Myocyte (in vitro differentiated cells): Measurements from ENCODE around the gene SMNDC1. TPM values are rescaled to one million over a fixed set of nuclear protein-coding genes. Genes with fewer than 3 reads are reported as not detected.

Source experiments
- DNase-seq: peaks from one replicate; pipeline ENCODE4 v3.0.0-alpha.2; 2012; ENCODE audit warnings: low read depth
- total RNA-seq: library from RNA; depleted of rRNA; stranded (reverse); fragments of >200 nt; gene quantifications from 2 replicates; pipeline ENCODE4 v1.2.3, GENCODE V29; 2014

Gene SMNDC1
- total RNA-seq, 1 donor from 2014 or later, result 6.5 TPM

- DNase-seq, result no peak
These were observed 22.7 kb upstream of the SMNDC1 start for GRCh38 chr10:110327262-110327914.

DNA sequence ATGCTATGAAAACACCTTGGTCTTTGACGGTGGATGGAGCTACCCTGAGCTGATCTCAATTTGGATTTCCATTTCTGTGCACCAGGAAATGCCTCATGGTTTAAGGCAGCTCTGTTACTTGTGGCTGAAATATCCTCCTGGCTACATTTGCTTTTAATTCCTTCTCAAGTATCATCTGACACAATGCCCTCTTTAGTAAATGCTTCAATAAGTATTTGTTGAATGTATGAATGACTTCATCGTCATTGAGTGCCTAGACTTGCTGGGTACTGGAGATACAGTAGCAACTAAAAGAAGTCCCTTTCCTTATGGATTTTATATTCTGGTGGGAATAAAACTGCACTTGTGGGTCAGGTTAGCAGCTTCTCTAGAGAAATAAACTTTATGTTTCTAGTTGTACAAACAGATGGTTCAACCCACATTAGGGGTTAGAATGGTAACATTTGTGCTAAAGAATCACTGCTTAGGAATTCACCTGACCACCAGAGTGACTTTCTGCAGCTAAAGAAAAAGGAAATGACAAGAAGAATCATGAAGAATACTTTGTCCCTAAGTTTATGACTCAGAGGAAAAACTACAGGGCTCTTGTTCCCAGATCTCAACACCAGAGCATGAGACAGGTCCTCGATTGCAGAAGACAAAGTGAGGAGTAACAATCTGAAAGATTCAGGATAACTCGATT, 21.8 kb upstream of the SMNDC1 start:
- DNase-seq, result peak; percentile 56

DNA sequence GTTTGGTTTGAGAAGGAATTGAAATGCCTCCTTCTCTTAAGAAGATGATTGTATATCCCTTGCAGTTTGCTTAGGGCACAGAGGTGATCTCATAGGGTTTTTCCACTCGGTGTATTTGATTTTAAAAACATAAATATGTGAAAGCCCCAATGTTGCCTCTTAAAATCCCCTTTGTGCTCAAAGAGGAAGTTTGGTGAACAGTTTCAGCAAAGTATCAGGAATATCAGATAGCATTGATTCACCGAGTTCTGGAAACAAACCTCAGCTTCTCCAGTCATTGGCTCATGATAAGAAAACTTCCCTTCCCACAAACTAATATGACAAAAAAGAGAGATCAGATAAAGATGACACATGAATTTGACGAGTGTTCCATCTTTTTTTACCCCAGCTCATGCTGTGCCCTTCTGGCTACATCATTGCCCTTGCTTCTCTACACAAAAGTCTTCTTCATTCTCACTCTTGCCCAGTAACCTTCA, 20.1 kb upstream of the SMNDC1 start:
- DNase-seq, result no peak

GRCh38 chr10:110324201-110324804, 19.6 kb upstream of the SMNDC1 start:
- DNase-seq, result no peak

- peak; percentile 89 for DNase-seq
These were observed 18.8 kb upstream of the SMNDC1 start for GRCh38 chr10:110323503-110323902.

DNA sequence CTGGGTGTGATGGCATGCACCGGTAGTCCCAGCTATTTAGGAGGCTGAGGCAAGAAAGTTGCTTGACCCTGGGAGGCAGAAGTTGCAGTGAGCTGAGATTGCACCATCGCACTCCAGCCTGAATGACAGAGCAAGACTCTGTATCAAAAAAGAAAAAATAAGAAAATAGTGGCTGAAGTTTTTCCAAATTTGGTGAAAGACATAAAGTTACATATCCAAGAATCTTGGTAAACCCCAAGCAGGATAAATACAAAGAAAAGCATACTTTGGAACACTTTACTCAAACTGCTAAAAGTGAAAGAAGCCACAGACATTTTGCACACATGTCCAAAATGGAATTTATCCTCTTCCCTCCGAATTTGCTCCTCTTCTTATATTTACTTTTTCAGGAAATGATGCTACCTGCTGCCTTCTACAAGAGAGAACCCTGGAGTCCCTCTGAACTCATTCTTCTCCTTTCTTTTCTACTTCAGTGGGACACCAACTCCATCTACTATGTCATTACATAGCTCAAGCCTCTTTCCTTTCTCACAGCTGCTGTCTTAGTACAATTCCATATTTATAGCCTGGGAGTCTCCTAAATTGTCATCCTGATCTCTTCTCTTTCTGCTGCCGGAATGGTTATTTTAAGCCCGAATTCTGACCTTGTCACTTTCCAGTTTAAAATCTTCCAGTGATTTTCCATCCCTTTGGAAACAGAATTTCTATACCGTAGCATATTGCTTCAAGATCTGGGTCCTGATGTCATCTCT, 17.3 kb upstream of the SMNDC1 start:
- DNase-seq, result peak; percentile 61

DNA sequence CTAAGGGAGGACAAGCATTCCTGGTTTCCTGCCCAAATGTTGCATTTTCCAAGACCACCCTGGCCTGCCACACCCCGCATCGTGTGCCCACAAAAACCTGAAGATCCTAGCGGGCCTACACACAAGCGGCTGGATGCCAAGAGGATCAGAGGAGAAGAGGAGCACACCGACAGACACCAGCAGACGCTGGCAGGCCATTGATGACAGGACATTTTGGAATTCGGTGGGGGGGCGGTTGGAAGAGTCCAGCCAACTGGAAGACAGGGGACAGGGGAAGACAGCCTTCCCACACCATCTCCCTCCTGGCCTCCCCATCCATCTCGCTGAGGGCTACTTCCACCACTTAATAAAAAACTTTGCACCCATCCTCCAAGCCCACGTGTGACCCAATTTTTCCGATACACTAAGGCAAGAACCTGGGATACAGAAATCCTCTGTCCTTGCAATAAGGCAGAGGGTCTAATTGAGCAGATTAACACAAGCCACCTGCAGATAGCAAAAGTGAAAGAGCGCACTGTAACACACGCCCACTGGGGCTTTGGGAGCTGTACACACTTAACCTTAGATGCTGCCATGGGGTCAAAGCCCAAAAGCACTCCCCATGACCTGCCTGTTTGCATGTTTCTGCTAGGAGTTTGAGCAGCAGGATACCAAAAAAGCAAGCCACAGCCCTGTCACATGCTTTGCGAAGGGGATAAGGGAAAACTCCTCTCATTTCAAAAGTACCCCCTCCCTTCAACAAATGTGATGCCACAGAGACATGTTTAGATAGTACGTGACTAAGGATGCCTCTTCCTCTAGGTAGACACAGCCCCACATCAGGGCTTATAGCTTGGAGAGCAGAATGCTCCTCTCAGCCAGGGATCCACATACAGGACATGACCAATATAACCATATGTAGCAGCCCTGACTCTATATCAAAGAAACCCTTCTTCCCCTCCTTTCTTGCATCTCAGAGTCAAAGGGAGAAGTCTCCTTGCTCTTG, 13.4 kb upstream of the SMNDC1 start:
- DNase-seq, result no peak

DNA sequence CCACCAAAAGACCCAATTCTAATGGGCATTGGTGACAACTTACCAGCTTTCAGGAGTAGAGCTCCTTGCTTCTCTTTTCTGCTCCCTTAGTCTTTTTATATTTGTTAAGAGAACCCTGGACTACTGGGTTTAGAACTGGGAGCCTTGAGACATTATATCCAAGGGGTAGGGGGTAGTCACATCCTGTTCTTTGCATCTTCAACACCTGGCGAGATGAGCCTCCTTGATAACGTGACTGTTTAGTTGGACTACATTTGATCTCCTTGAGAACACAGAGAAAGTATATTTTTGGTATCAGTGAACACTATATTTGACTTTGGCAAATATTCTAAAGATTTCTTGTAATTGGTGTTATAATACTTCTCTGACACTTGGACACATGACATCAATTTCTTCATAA, 9.0 kb upstream of the SMNDC1 start:
- DNase-seq, result no peak

GRCh38 chr10:110312206-110312605, 7.5 kb upstream of the SMNDC1 start:
- no peak for DNase-seq

- peak; percentile 77 for DNase-seq
These were observed 6.7 kb upstream of the SMNDC1 start for GRCh38 chr10:110311357-110311949.

DNA sequence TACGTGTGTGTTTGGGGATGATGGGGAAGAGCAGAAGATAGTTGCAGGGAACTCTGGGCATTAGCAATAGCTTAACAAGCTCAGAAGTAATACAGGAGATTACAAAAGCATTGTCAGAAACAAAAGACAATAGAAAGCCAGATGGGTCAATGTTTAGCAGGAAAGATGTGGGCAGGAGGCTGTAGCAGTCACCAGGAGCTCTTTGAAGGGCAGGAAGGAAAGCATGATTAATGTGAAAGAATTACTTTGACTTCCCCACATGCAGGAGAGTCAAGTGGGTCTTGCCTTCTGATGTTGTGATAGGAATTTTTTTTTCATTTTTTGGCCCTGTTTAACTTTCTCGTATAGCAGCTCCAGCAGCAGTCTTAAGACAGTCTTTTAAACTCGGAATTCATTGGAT, 6.0 kb upstream of the SMNDC1 start:
- DNase-seq, result no peak

DNA sequence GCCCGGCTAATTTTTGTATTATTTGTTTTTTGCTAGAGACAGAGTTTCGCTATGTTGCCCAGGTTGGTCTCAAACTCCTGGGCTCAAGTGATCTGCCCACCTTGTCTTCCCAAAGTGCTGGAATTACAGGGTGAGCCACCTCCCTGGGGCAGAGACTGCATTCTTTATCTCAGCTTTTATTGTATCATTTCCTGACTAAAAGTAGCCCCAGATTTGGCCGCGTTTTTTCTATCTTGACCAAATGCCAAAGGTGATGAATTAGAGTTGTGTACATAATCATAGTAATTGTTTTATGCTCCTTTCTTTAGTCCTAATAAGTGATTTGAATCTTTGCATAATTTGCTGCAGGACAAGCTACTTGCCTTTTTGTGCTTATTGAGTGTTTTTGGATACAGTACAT, 3.1 kb upstream of the SMNDC1 start:
- DNase-seq, result no peak

DNA sequence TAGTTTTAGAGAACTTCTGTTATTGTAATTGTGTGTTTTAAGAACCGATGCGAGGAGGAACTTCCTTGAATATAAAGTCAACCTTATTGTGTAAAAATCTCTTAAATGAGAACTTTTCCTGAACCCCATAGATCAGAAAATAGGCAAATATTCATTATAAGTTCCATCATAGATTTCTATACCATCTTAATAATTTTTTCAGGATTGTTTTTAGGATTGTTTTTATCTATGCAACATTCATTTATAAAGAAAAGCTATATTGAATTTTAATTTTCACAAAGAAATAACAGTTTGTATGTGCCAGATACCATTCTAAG, 1.7 kb upstream of the SMNDC1 start:
- no peak for DNase-seq

DNA sequence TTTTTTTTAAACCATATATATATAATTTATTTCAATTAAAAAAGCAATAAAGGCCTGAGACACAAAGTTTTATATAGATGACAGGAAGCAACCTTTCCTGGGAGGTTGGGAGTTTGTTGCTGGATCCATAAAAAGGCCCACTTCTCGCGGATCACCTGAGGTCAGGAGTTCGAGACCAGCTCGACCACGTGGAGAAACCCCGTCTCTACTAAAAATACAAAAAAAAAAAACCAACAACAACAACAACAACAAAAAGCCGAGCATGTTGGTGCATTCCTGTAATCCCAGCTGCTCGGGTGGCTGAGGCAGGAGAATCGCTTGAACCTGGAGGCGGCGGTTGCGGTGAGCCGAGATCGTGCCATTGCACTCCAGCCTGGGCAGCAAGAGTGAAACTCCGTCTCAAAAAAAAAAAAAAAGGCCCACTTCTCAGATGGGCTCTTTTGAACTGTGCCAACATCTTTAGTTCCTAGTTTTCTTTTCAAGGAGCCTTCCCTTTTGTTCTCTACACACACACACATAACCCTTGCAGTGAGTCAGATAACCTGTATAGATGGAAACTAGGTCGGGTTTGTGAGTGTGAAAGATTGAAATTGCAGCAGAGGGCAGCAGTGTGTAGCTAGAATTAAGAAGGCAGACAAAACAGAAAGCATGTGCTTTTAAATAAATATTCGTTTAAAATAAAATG, 1.2 kb upstream of the SMNDC1 start:
- DNase-seq, result peak; percentile 80

DNA sequence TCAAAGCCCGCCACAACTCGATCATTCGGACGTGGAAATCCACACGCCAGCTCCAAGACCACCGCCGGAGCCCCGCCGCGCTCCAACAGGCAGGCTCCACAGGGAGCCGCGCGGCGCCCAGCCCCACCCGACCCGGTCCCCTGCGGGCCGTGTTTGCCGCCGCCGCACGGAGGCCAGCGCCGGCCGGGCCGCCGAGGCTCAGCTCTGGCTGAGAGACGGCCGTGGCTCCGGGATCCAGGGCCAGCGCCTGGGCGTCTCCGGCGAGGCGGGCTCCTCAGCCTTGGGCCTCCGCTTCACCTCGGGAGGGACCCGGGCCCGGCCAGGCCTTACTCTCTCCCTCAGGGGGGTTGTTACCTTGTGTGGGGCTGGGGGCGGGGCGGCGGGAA, 333 bp downstream of the SMNDC1 start:
- DNase-seq, result no peak

GRCh38 chr10:110303681-110304080, 1.0 kb downstream of the SMNDC1 start:
- no peak for DNase-seq

DNA sequence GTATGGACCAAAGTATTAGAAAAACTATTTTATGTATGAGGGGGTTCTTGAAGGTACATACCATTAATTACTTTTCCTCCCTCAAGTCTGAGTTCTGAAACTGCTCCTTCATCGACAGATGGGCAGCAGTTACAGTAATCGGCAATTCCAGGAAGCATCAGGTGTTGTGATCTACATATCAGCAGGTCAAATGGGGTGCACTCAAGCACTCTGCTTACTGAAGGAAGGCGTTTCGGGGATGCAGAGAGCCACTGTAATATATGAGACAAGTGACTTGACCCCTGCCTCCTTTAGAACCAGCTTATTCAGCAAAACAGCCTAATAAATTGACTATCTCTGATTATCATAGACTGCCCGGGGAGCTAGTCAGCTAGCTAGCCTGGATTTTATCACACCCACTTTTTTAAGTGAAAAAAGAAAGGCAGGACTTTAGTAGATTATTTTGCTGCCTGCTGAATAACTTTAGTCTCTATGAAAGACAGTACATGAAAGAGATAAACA, 4.2 kb downstream of the SMNDC1 start:
- no peak for DNase-seq

DNA sequence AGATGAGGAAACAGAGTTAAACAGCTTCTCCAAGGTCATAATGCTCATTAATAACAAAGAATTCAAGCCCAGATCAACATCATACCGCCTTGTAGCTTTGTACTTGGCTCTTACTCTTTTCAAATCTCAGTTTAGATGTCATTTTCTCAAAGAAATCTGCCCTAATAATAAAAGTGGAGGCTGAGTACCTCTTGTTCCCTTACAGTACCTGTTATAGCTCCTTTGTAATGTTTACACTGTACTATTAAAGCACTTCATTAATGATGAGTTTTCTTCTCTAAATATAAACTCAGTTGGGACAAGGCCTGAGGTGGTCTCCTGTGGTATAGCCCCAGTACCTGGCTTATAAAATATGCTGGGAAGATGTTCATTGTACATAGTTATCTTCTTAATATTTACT, 7.8 kb downstream of the SMNDC1 start:
- no peak for DNase-seq

DNA sequence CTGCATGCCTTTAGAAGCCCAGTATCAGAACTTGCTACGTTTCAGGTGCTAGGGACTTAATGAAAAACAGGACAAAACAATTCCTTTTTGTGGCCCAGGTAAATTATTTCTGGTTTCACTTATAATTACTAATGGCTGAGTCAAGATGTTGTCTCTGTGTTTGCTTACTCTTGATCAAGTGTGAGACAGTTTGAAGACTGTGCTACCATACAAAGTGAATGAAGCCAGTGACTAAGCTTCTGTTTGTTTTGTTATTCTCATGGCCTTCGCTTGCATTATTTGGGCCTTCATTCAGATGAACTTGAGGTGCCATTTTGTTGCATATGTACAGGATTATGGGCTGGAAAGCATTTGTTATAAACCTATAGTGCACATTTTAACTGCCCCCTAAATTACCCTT, 17.9 kb downstream of the SMNDC1 start:
- no peak for DNase-seq

GRCh38 chr10:110285501-110285900, 19.2 kb downstream of the SMNDC1 start:
- DNase-seq, result no peak
